HG02571 (cell line): ENCODE data around the gene C12orf76.
"Not testable (repeated sequence)": the region's sequence is repeated elsewhere in the genome, so short reads cannot be mapped to it uniquely, and the experiment has no call there.

Experiments used
- ATAC-seq: cut with Tn5 transposase; IDR thresholded peaks from one replicate; pipeline ENCODE4 v1.9.1; 2021; ENCODE audit warnings: mild to moderate bottlenecking, moderate library complexity; ENCODE audit not compliant: unreplicated experiment

The C12orf76 gene

GRCh38 chr12:110048242-110049027 is at the start of gene C12orf76:
C12orf76 (minus strand) TSS chr12:110048522; CDS start chr12:110048495, 27 bp downstream.
- peak; percentile 100 for ATAC-seq

- no peak for ATAC-seq
Measured at GRCh38 chr12:110093631-110094311, 45.4 kb upstream of the C12orf76 start.

GRCh38 chr12:110091136-110091711 is 42.9 kb upstream of the C12orf76 start:
- no peak for ATAC-seq

- no peak for ATAC-seq
Measured at GRCh38 chr12:110090266-110091135, 42.2 kb upstream of the C12orf76 start.

GRCh38 chr12:110088936-110089335 is 40.6 kb upstream of the C12orf76 start:
- ATAC-seq: no peak

GRCh38 chr12:110088216-110088615 is 39.9 kb upstream of the C12orf76 start:
- ATAC-seq: not testable (repeated sequence)

GRCh38 chr12:110084314-110085015 is 36.1 kb upstream of the C12orf76 start:
- ATAC-seq: no peak

- no peak for ATAC-seq
Measured at GRCh38 chr12:110080410-110080809, 32.1 kb upstream of the C12orf76 start.

- peak; percentile 82 for ATAC-seq
Measured at GRCh38 chr12:110079477-110080400, 31.4 kb upstream of the C12orf76 start.

GRCh38 chr12:110077800-110078199 is 29.5 kb upstream of the C12orf76 start:
- ATAC-seq: no peak

- no peak for ATAC-seq
Measured at GRCh38 chr12:110075880-110076279, 27.6 kb upstream of the C12orf76 start.

- ATAC-seq: no peak
Measured at GRCh38 chr12:110074089-110074488, 25.8 kb upstream of the C12orf76 start.

GRCh38 chr12:110073049-110073831 is 24.9 kb upstream of the C12orf76 start:
- no peak for ATAC-seq

- ATAC-seq: not testable (repeated sequence)
Measured at GRCh38 chr12:110072636-110073035, 24.3 kb upstream of the C12orf76 start.

GRCh38 chr12:110071967-110072366 is 23.6 kb upstream of the C12orf76 start:
- no peak for ATAC-seq

GRCh38 chr12:110071504-110071903 is 23.2 kb upstream of the C12orf76 start:
- ATAC-seq: no peak

GRCh38 chr12:110068654-110069053 is 20.3 kb upstream of the C12orf76 start:
- ATAC-seq: no peak

GRCh38 chr12:110068115-110068514 is 19.8 kb upstream of the C12orf76 start:
- ATAC-seq: not testable (repeated sequence)
